OCI-LY1 (cell line): ENCODE data around the gene KDM2A.

Source experiments
- EZH2 ChIP-seq: fragments of 200-600 bp; sonication (generic), shearing (Covaris generic); IDR thresholded peaks from 2 replicates; pipeline ENCODE4 v1.8.0; 2017; ENCODE audit warnings: borderline replicate concordance, mixed run types, mild to moderate bottlenecking, antibody characterized with exemption, low read length, moderate library complexity, mixed read lengths
- TF ChIP-seq, protein P1 (sequence below): fragments of 200-600 bp; sonication (generic), shearing (Covaris generic); IDR thresholded peaks from 2 replicates; pipeline ENCODE4 v1.5.1; 2017; ENCODE audit warnings: mild to moderate bottlenecking, antibody characterized with exemption, low read length, moderate library complexity, mixed read lengths

DNA sequence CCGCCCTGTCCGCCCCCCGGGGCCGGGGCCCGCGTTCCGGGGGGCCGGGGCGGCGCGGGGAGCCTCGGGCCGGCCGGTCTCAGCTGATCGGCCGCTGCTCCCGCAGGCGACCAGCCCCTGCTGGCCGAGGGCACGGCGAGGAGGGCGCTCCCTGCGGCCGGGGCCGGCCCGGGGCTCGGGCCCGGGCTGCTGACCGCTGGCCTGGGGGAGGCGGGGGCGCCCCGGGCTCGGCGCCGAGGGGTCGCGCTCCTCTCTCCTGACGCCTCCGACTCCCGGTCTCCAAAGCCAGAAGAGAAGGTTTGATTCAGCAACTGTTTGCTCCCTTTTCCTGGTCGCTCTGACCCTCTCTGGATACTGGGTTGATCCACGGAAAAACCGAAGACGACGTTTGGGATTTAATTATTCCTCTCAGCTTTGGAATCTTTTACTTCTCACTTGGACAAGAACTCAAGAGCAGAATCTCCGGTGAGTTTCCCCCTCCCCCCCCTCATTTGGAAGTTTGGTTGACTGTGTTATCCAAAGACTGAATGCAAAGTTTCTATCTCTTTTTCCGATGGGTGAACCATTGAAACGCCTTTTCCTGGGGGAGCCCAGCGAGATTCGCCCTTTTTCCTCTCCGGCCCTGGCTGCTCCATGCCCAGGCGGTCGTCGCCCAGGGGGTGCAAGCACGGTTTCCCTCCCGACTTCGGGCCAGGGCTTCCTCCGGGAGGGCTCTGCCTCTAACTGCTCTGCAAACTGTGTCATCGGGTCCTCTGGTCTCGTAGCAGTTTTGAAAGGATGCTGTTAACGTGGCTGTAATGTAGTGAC is 725 bp downstream of the KDM2A start:
- TF ChIP-seq, protein P1, sequence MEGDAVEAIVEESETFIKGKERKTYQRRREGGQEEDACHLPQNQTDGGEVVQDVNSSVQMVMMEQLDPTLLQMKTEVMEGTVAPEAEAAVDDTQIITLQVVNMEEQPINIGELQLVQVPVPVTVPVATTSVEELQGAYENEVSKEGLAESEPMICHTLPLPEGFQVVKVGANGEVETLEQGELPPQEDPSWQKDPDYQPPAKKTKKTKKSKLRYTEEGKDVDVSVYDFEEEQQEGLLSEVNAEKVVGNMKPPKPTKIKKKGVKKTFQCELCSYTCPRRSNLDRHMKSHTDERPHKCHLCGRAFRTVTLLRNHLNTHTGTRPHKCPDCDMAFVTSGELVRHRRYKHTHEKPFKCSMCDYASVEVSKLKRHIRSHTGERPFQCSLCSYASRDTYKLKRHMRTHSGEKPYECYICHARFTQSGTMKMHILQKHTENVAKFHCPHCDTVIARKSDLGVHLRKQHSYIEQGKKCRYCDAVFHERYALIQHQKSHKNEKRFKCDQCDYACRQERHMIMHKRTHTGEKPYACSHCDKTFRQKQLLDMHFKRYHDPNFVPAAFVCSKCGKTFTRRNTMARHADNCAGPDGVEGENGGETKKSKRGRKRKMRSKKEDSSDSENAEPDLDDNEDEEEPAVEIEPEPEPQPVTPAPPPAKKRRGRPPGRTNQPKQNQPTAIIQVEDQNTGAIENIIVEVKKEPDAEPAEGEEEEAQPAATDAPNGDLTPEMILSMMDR = no peak
- no peak for TF ChIP-seq EZH2
